Measurements from ENCODE around the gene FOXC2. TPM values are rescaled to one million over a fixed set of nuclear protein-coding genes. Genes with fewer than 3 reads are reported as not detected.

The FOXC2 gene
- total and polyA plus RNA-seq, 9 of the 15 experiments (the other 6 are each of a cell fraction or from before 2014, with no cell fraction given), result 0.01 to 0.11 (median 0.10) TPM; not detected in 5

DNA sequence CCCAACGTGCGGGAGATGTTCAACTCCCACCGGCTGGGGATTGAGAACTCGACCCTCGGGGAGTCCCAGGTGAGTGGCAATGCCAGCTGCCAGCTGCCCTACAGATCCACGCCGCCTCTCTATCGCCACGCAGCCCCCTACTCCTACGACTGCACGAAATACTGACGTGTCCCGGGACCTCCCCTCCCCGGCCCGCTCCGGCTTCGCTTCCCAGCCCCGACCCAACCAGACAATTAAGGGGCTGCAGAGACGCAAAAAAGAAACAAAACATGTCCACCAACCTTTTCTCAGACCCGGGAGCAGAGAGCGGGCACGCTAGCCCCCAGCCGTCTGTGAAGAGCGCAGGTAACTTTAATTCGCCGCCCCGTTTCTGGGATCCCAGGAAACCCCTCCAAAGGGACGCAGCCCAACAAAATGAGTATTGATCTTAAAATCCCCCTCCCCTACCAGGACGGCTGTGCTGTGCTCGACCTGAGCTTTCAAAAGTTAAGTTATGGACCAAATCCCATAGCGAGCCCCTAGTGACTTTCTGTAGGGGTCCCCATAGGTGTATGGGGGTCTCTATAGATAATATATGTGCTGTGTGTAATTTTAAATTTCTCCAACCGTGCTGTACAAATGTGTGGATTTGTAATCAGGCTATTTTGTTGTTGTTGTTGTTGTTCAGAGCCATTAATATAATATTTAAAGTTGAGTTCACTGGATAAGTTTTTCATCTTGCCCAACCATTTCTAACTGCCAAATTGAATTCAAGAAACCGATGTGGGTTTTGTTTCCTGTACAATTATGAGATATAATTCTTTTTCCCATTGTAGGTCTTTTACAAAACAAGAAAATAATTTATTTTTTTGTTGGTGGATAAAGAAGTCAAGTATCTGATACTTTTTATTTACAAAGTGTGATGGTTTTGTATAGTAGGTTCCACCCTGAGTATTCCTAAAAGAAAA lies 2.3 kb downstream of the FOXC2 start:
- no peaks in the 10 kb centered on the region for H3K9me1 ChIP-seq (ENCODE audit: control insufficient read depth, insufficient read depth, low read length)
- ChIA-PET CTCF (ENCODE audit: low intra/inter-chr PET ratio) (interaction anchor here (0.7 kb wide), 1 partner anchor 491 kb away, joined by 3 read pairs; no protein-coding TSS in a partner anchor), POLR2A (interaction anchor here (0.6 kb wide), 1 partner anchor 365 kb away, joined by 3 read pairs; no protein-coding TSS in a partner anchor)
- peaks cover 37 to 53% of the 10 kb centered on the region in 2 experiments for H3K27me3 ChIP-seq (ENCODE audit: control insufficient read depth in 2 of 2, insufficient read depth in 2 of 2, low read length in 2 of 2)
- H3K36me3 ChIP-seq (ENCODE audit: control insufficient read depth, insufficient read depth, low read length), result no peaks in the 10 kb centered on the region
- no peak overlapping the region for H3K4me2 ChIP-seq (ENCODE audit: insufficient read depth, low read length)
- H3K9me3 ChIP-seq (replicated peaks; ENCODE audit: control insufficient read depth, insufficient read depth, low read depth, low read length), result no peaks in the 10 kb centered on the region
- peaks cover 0 to 6% of the 10 kb centered on the region in 2 experiments; a peak in 1 of 5 replicates for H3K4me1 ChIP-seq (replicated peaks in 1 of 2; ENCODE audit: control insufficient read depth in 2 of 2, insufficient read depth in 2 of 2, low read length in 2 of 2)
- intact Hi-C loops (cut with micrococcal nuclease), result loop anchor here (10.0 kb wide), 1 partner anchor 626 kb away; no protein-coding TSS in a partner anchor
- BruUV-seq (replicated peaks), result no TSS peak
- ATAC-seq (no peak), DNase-seq (ENCODE audit: extremely low read depth in 1 of 4, low spot score in 3 of 4) (no peak), FAIRE-seq (no peak)
- TF ChIP-seq WHSC1 (IDR thresholded peaks at IDR 0.05; ENCODE audit: low read length) (no peak), BRD4 (IDR thresholded peaks at IDR 0.05) (no peak)
- TF ChIP-seq, protein P1, sequence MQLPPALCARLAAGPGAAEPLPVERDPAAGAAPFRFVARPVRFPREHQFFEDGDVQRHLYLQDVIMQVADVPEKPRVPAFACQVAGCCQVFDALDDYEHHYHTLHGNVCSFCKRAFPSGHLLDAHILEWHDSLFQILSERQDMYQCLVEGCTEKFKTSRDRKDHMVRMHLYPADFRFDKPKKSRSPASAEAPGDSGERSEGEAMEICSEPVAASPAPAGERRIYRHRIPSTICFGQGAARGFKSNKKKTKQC (CRISPR knock-in tag; IDR thresholded peaks at IDR 0.05), result no peak
- TF ChIP-seq, protein P2, sequence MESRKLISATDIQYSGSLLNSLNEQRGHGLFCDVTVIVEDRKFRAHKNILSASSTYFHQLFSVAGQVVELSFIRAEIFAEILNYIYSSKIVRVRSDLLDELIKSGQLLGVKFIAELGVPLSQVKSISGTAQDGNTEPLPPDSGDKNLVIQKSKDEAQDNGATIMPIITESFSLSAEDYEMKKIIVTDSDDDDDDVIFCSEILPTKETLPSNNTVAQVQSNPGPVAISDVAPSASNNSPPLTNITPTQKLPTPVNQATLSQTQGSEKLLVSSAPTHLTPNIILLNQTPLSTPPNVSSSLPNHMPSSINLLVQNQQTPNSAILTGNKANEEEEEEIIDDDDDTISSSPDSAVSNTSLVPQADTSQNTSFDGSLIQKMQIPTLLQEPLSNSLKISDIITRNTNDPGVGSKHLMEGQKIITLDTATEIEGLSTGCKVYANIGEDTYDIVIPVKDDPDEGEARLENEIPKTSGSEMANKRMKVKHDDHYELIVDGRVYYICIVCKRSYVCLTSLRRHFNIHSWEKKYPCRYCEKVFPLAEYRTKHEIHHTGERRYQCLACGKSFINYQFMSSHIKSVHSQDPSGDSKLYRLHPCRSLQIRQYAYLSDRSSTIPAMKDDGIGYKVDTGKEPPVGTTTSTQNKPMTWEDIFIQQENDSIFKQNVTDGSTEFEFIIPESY (CRISPR knock-in tag; IDR thresholded peaks at IDR 0.05), result no peak
- TF ChIP-seq, protein P3, sequence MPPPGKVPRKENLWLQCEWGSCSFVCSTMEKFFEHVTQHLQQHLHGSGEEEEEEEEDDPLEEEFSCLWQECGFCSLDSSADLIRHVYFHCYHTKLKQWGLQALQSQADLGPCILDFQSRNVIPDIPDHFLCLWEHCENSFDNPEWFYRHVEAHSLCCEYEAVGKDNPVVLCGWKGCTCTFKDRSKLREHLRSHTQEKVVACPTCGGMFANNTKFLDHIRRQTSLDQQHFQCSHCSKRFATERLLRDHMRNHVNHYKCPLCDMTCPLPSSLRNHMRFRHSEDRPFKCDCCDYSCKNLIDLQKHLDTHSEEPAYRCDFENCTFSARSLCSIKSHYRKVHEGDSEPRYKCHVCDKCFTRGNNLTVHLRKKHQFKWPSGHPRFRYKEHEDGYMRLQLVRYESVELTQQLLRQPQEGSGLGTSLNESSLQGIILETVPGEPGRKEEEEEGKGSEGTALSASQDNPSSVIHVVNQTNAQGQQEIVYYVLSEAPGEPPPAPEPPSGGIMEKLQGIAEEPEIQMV (tag; conservative IDR thresholded peaks at IDR 0.05; ENCODE audit: low read depth), result no peak
- peaks cover 4% of the 10 kb centered on the region; the same call in 1 of the 2 replicates for H4K20me1 ChIP-seq (replicated peaks; ENCODE audit: control insufficient read depth, insufficient read depth, low read length)
- H3K9ac ChIP-seq (ENCODE audit: insufficient read depth in 1 of 2, low read depth in 2 of 2, low read length in 2 of 2), result no peak overlapping the region
- H3K27ac ChIP-seq (ENCODE audit: extremely low read depth, low read depth, low read length), result no peak overlapping the region
- in situ Hi-C loops (cut with MboI), result loop anchor here (5.0 to 25.0 kb wide), 3 partner anchors 488 to 1068 kb away; no protein-coding TSS in a partner anchor
- 21% methylated on average over 22 of the region's 33 CpGs for WGBS (ENCODE audit: insufficient coverage, low coverage, missing lambda C conversion rate)
- H2AFZ ChIP-seq (ENCODE audit: low read depth, low read length), result no peak overlapping the region
- H3K79me2 ChIP-seq (ENCODE audit: control insufficient read depth, insufficient read depth, low read length), result no peaks in the 10 kb centered on the region
- no peak overlapping the region for H3K4me3 ChIP-seq
